ENCODE data around the gene CYP21A2. TPM values are rescaled to one million over a fixed set of nuclear protein-coding genes. Genes with fewer than 3 reads are reported as not detected.
"Not testable (repeated sequence)": the region's sequence is repeated elsewhere in the genome, so short reads cannot be mapped to it uniquely, and the experiment has no call there.

CYP21A2 gene
- total RNA-seq, result 9.0 TPM

DNA sequence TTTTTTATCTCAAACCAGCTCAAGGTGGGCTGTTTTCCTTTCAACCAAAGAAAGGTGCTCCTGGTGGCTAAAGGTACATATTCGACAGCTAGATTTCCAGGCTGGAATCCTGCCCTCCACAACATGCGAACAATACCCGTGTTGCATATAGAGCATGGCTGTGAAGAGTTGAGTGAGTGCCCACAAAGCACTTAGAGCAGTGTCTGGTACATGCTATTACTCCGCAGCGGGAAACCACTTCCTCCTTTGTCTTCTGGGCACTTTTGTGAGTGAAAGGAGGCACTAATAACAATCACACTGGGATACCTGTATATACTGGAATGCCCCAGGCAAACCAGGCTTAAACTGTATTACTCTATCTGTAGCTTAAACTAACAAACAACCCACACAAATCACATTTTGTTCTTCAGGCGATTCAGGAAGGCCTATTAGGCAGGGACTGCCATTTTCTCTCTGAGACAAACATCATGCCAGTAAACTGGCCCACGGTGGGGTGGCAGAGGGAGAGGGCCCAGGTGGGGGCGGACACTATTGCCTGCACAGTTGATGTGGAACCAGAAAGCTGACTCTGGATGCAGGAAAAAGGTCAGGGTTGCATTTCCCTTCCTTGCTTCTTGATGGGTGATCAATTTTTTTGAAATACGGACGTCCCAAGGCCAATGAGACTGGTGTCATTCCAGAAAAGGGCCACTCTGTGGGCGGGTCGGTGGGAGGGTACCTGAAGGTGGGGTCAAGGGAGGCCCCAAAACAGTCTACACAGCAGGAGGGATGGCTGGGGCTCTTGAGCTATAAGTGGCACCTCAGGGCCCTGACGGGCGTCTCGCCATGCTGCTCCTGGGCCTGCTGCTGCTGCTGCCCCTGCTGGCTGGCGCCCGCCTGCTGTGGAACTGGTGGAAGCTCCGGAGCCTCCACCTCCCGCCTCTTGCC, at the start of gene CYP21A2:
Gene CYP21A2, plus strand, starts transcription at position 818 of the 927 bp plus-strand sequence. Its CDS starts 8 bp downstream, at position 826.
- DNase-seq (ENCODE audit: low spot score) (peak; percentile 67), ATAC-seq (peak; percentile 39)

DNA sequence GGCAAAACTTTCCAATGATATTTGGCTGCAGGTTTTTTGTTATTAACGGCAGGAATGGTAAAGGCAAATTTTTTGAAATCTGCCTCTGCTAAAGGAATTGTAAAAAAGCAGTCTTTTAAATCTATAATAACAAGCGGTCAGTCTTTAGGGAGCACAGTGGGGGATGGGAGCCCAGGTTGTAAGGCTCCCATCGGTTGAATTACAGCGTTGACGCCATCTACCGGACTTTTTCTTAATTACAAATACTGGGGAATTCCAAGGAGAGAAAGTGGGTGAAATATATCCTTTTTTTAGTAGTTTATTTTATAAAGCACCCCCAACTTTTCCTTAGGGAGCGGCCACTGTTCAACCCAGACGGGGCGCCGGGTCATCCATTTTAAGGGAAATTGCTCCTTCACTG, 48.9 kb upstream of the CYP21A2 start:
- DNase-seq (ENCODE audit: low spot score); ATAC-seq: not testable (repeated sequence)

DNA sequence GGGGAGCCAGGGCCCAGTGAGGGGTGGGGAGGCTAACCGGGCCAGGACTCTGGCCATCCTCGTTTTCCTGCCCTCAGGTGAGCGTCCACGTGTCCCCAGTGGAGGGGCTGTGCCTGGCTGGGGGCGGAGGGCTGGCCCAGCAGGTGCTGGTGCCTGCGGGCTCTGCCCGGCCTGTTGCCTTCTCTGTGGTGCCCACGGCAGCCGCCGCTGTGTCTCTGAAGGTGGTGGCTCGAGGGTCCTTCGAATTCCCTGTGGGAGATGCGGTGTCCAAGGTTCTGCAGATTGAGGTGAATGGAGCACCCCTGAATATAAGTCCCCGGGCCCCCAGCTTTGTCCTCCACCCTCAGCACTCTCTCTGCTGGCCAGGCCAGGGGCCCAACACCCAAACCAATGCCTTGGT, 43.8 kb upstream of the CYP21A2 start:
- not testable (repeated sequence) for DNase-seq (ENCODE audit: low spot score); ATAC-seq

DNA sequence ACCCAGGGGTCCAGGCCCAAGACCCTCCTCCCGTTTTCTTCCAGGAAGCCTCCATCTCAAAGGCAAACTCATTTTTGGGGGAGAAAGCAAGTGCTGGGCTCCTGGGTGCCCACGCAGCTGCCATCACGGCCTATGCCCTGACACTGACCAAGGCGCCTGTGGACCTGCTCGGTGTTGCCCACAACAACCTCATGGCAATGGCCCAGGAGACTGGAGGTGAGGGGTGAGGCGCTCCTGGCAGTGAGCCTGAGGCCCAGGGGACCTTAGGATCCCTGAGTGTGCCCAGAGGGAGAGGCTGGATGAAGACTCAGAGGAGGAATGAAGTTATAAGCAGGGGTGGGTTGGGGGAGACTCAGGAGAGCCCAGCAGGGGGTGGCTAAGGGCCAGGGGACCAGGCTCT, 41.8 kb upstream of the CYP21A2 start:
- ATAC-seq; DNase-seq (ENCODE audit: low spot score): not testable (repeated sequence)

DNA sequence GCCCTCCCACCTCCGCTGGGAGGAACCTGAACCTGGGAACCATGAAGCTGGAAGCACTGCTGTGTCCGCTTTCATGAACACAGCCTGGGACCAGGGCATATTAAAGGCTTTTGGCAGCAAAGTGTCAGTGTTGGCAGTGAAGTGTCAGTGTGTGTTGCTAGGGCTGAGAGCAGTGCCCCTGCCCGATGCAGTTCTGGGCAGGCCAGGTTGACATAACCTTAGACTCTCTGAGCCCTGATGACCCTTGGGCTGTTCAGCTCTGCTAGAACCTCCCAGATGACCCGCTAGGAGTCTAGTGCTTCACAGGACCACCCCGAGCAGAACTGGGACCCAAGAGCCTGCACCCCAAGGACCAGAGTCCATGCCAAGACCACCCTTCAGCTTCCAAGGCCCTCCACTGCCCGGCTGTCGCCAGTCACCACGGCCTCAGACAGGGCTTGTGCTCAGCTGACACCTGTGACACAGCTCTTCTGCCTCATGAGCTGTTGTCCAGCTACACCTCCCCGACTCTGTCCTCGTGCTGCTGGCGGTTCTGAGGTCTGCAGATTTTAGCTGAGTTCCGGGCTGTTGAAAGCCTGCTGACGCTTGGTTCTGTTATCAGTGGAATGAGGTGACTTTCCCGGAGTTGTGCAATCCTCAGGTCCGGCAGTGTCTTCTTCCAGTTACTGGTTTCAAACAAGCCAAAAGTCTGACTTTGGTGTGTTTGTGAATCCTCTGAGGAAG, 35.5 kb upstream of the CYP21A2 start:
- not testable (repeated sequence) for DNase-seq (ENCODE audit: low spot score)
- peak; percentile 64 for ATAC-seq

DNA sequence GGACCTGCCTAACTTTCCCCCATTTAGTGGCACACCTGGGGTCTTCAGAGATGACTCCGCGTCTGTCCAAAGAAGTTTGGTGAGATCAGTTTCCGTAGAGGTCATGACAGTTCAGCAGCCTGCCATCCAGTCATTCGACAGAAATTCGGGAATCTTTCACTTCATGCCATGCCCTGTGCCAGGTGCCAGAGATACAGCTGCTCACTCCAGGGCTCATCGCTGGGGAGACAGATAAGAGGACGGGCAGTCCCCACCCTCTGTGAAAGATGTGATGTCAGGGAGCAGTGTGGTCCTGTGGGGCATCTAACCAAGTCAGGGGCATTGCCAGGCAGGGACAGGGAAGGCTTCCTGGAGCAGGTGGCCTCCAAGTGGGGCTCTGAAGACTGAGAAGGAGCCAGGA, 34.9 kb upstream of the CYP21A2 start:
- ATAC-seq; DNase-seq (ENCODE audit: low spot score): not testable (repeated sequence)

DNA sequence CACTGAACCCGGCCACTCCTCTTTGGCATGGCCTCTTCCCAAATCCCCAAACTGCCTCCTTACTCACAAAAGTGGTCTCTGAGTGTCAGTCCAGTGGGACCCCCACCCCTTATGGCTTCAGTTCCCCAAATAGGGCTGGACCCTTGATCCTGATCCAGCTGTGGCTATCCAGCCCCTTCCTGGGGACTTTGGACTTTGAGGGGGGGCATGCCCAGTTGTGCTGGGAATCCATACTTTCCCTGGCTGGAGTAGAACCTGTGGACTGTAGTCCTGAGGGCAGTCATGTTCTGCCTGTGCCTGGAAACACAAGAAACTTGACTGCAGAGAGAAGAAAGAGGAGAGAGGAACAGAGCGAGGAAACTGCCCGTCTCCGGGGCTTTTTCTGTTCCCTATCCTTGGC, 33.8 kb upstream of the CYP21A2 start:
- DNase-seq (ENCODE audit: low spot score), result peak; percentile 45
- peak; percentile 4 for ATAC-seq

DNA sequence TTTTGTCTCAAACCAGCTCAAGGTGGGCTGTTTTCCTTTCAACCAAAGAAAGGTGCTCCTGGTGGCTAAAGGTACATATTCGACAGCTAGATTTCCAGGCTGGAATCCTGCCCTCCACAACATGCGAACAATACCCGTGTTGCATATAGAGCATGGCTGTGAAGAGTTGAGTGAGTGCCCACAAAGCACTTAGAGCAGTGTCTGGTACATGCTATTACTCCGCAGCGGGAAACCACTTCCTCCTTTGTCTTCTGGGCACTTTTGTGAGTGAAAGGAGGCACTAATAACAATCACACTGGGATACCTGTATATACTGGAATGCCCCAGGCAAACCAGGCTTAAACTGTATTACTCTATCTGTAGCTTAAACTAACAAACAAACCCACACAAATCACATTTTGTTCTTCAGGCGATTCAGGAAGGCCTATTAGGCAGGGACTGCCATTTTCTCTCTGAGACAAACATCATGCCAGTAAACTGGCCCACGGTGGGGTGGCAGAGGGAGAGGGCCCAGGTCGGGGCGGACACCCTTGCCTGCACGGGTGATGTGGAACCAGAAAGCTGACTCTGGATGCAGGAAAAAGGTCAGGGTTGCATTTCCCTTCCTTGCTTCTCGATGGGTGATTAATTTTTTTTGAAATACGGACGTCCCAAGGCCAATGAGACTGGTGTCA, 33.2 kb upstream of the CYP21A2 start:
- not testable (repeated sequence) for ATAC-seq; DNase-seq (ENCODE audit: low spot score)

DNA sequence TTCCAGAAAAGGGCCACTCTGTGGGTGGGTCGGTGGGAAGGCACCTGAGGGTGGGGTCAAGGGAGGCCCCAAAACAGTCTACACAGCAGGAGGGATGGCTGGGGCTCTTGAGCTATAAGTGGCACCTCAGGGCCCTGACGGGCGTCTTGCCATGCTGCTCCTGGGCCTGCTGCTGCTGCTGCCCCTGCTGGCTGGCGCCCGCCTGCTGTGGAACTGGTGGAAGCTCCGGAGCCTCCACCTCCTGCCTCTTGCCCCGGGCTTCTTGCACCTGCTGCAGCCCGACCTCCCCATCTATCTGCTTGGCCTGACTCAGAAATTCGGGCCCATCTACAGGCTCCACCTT, 32.7 kb upstream of the CYP21A2 start:
- DNase-seq (ENCODE audit: low spot score) (peak; percentile 50), ATAC-seq (peak; percentile 24)

DNA sequence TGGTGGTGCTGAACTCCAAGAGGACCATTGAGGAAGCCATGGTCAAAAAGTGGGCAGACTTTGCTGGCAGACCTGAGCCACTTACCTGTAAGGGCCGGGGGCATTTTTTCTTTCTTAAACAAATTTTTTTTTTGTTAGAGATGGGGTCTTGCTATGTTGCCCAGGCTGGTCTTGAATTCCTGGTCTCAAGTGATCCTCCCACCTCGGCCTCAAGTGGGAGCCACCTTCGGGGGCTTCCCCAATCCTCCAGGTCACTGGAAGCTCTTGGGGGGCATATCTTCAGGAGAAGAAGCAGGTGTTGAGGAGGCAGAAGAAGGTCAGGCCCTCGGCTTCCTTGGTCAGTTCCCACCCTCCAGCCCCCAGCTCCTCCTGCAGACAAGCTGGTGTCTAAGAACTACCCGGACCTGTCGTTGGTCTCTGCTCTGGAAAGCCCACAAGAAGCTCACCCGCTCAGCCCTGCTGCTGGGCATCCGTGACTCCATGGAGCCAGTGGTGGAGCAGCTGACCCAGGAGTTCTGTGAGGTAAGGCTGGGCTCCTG, 32.2 kb upstream of the CYP21A2 start:
- not testable (repeated sequence) for ATAC-seq; DNase-seq (ENCODE audit: low spot score)

DNA sequence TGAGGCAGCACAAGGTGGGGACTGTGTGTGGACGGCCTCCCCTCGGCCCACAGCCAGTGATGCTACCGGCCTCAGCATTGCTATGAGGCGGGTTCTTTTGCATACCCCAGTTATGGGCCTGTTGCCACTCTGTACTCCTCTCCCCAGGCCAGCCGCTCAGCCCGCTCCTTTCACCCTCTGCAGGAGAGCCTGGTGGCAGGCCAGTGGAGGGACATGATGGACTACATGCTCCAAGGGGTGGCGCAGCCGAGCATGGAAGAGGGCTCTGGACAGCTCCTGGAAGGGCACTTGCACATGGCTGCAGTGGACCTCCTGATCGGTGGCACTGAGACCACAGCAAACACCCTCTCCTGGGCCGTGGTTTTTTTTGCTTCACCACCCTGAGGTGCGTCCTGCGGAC, 31.1 kb upstream of the CYP21A2 start:
- ATAC-seq; DNase-seq (ENCODE audit: low spot score): not testable (repeated sequence)

DNA sequence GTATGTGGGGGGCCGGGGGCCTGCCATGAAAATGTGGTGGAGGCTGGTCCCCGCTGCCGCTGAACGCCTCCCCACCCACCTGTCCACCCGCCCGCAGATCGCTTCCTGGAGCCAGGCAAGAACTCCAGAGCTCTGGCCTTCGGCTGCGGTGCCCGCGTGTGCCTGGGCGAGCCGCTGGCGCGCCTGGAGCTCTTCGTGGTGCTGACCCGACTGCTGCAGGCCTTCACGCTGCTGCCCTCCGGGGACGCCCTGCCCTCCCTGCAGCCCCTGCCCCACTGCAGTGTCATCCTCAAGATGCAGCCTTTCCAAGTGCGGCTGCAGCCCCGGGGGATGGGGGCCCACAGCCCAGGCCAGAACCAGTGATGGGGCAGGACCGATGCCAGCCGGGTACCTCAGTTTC, 30.2 kb upstream of the CYP21A2 start:
- not testable (repeated sequence) for DNase-seq (ENCODE audit: low spot score); ATAC-seq

DNA sequence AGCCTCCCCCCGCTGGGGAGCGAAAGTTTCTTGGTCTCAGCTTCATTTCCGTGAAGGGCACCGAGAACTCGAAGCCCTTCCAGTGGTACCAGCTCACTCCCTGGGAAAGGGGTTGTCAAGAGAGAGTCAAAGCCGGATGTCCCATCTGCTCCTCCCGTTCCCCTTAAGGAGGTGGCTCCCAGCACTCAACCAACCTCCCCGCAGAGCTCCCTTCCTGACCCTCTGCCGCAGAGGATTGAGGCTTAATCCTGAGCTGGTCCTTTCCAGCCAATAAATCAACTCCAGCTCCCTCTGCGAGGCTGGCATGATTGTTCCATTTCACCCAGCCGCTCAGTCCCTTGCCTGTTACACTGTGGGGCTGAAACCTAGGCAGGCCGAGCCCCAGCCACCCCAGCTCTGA, 29.6 kb upstream of the CYP21A2 start:
- DNase-seq (ENCODE audit: low spot score); ATAC-seq: not testable (repeated sequence)

DNA sequence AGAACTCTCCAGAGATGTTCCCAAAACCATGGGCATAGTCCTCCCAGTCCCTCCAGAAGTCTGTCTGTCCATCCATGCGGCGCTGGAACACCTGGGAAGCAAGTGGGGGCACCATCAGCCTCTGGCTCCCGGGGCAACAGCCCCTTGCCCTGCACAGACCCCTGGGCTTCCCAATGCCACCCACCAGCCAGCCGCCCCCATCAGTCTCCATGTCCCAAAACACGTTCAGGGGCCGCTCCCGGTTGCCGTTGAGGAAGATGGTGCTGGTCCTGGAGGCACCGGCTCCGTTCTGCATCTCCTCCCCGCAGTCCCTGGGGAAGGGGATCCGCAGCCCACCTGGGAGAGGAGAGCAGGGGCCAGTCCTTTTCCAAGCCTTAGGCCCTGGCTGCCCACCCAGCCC, 28.7 kb upstream of the CYP21A2 start:
- DNase-seq (ENCODE audit: low spot score); ATAC-seq: not testable (repeated sequence)

DNA sequence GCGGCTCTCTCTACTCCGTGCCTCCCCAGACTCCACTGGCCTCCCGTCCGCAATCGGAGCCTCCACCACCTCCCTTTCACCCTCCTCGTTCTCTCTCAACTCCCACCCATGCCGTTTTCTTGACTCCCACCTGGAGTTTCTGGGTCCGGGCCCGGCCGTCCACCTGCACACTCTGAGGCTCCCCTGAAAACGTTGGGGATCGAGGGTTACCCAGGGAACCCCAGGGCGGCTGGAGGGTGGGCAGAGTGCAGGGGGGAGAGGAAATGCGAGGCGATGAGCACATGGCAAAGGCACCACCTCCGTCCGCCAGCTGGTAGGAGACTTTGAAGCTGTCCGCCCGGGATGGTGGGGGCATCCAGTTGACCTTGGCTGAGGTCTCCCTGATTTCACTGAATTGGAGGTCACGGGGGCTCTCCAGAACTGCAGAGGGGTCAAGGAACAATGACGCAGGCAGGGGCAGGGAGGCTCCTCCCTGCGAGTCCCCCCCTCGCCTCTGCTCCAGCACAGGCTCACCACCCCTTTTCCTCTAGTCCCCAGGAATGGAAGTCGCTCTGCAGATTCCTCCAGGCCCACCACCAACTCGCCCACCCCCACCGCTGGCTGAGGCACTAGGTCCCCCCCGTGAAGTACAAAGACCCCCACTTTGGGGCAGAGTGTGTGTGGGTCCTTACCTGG, 27.2 kb upstream of the CYP21A2 start:
- not testable (repeated sequence) for DNase-seq (ENCODE audit: low spot score); ATAC-seq

DNA sequence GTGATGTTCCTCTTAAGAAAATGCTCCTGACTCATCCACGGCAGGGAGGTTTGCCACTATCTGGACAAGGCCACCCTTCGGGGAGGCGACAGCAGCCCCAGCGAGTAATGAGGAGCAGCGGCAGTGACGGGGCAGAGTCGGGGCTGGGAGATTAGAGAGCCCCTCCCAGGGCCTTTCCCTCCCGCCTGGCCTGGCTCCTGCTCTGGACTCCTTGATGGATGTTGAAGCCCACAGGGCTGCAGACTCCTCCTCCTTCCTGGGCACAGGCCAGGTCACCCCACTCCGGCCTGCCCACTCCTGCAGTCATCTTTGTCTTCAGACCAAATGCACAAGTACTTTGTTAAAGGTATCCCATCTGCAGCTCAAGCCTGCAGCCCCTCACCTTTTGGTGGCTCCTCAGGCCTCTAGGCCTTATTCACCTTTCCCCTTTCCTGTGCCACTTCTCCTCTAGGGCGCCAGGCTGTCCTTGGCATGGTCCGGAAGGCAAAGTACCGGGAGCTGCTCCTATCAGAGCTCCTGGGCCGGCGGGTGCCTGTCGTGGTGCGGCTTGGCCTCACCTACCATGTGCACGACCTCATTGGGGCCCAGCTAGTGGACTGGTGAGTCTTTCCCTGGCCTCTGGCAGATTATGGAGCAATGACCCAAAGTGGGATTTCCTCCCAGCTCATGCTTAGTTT, 25.1 kb upstream of the CYP21A2 start:
- not testable (repeated sequence) for ATAC-seq; DNase-seq (ENCODE audit: low spot score)

DNA sequence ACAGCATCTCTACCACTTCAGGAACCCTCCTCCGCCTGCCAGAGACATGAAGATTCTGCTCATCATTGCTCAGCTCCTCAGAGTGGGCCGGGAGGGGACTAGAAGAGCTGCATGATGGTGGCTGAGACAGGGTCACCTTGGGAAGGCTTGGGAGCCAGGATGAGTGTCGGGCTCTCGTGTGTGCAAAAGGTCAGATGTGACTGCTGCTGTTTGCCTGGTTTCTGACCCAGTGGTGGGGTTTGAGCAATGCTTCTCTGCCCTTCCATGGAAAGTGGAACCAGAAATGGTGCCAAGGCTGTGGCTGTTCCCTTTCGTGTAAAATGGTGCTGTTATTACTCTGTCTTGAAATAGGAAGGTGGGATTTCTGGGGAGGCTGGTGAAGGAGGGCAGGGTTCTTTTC, 24.5 kb upstream of the CYP21A2 start:
- not testable (repeated sequence) for DNase-seq (ENCODE audit: low spot score)
- peak; percentile 60 for ATAC-seq

DNA sequence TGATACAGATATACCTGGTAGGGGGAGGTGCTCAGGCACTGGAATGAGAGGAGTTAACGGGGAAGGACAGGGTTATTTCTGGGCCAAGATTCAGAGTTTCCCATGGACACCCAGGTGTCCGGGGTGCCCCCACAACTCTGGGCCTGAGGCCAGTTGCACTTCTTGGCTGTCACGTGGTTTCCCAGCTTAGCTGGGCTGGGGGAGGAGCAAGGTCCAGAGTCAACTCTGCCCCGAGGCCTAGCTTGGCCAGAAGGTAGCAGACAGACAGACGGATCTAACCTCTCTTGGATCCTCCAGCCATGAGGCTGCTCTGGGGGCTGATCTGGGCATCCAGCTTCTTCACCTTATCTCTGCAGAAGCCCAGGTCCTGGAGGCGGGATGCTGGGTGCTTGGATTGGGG, 23.7 kb upstream of the CYP21A2 start, which contains the start of gene C4B:
Gene C4B, plus strand, starts transcription at position 249 of the 400 bp plus-strand sequence. Its CDS starts 51 bp downstream, at position 300.
- peak; percentile 68 for ATAC-seq
- DNase-seq (ENCODE audit: low spot score), result not testable (repeated sequence)

DNA sequence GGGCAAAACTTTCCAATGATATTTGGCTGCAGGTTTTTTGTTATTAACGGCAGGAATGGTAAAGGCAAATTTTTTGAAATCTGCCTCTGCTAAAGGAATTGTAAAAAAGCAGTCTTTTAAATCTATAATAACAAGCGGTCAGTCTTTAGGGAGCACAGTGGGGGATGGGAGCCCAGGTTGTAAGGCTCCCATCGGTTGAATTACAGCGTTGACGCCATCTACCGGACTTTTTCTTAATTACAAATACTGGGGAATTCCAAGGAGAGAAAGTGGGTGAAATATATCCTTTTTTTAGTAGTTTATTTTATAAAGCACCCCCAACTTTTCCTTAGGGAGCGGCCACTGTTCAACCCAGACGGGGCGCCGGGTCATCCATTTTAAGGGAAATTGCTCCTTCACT, 16.1 kb upstream of the CYP21A2 start:
- not testable (repeated sequence) for DNase-seq (ENCODE audit: low spot score); ATAC-seq
